Measurements from ENCODE around the gene IRS2. TPM values are rescaled to one million over a fixed set of nuclear protein-coding genes. Genes with fewer than 3 reads are reported as not detected.

The IRS2 gene
- total and polyA plus RNA-seq, 7 donors = 9.3 to 40.8 (median 18.2) TPM

DNA sequence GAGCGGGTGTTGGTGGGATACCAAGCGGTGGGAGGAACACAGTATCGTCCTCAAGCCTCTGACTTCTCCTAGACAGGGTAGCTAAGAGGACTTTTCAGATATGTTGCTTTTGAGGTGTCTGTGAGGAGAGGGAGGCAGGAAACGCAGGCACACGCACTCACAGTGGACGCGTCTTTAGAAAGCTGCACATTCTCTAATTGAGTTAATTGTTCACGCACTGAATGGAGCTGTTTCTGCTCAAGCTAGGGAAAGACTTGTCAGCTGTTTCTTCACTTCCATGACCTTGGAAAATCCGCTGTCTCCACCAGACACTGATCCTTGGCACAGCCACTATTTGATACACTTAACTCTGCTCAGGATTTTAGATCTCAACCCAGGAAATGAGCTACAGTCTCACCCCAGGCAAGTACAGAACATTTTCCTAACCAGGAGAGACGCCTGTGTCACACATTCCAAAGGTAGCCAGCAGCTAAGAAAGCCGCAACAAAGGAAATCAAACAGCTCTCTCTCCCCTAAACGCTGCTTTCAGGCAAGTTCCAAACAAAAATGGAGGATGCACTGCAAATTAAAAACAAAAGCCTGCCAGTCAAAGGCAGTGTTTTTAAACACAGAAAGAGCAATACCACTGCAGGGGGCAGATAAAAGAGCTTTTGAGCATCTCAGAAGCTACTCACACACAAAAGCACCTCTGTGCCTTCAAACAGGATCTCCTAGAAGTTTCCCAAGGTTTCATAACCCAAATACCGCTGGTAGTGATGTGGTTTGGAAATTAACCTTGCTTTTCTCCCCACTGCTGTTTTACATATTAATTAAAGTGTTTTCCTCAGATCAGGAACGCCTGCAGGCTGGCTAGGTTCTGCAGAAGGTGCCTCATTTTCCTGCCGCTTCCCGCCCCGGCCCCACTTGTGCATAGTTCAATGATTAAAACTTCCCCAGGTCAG lies 57.3 kb downstream of the IRS2 start:
- intact Hi-C loops (cut with DNase I) = no loop called here
- H3K9me3 ChIP-seq = no peaks in the 10 kb centered on the region
- H3K4me1 ChIP-seq = no peaks in the 10 kb centered on the region
- peaks cover 0 to 18% (median 5%) of the 10 kb centered on the region in 3 donors for H3K27me3 ChIP-seq (ENCODE audit: insufficient read depth in 3 of 3, low read length in 2 of 3)
- H3K27ac ChIP-seq = no peak overlapping the region
- WGBS, 3 donors = 55% methylated on average over 17 of the region's 17 CpGs
- no peaks in the 10 kb centered on the region for H3K36me3 ChIP-seq (ENCODE audit: insufficient read depth in 1 of 2, low read depth in 1 of 2)
- DNase-seq (no peak), ATAC-seq (no peak)
- H3K4me3 ChIP-seq = no peak overlapping the region
- TF ChIP-seq, protein P1, sequence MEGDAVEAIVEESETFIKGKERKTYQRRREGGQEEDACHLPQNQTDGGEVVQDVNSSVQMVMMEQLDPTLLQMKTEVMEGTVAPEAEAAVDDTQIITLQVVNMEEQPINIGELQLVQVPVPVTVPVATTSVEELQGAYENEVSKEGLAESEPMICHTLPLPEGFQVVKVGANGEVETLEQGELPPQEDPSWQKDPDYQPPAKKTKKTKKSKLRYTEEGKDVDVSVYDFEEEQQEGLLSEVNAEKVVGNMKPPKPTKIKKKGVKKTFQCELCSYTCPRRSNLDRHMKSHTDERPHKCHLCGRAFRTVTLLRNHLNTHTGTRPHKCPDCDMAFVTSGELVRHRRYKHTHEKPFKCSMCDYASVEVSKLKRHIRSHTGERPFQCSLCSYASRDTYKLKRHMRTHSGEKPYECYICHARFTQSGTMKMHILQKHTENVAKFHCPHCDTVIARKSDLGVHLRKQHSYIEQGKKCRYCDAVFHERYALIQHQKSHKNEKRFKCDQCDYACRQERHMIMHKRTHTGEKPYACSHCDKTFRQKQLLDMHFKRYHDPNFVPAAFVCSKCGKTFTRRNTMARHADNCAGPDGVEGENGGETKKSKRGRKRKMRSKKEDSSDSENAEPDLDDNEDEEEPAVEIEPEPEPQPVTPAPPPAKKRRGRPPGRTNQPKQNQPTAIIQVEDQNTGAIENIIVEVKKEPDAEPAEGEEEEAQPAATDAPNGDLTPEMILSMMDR (IDR thresholded peaks at IDR 0.05) = no peak

DNA sequence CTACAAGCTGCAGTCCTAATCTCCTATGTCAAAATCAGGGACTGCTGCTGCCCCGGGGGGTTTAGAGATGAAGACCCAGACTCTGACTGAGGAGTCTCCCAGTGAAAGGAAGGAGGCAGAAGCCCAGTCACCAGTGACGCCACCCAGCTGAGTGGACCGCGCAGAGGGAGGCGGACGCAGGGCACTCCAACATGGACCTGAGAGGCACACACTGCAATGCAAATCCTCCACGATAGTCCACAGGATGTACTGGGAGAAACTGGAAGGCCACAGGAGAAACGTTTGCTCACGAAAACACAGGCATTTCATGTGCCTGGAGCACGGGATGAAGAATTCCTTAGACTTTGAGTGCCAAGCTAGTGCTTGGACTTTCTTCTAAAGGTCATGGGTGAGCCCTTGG lies 58.3 kb downstream of the IRS2 start:
- no peaks in the 10 kb centered on the region for H3K4me1 ChIP-seq
- TF ChIP-seq, protein P1 (IDR thresholded peaks at IDR 0.05) = no peak
- intact Hi-C loops (cut with DNase I) = no loop called here
- 80 to 81% (median 80%) methylated on average over 10 of the region's 10 CpGs for WGBS, 3 donors
- no peak overlapping the region for H3K27ac ChIP-seq
- peaks cover 0 to 18% (median 5%) of the 10 kb centered on the region in 3 donors for H3K27me3 ChIP-seq (ENCODE audit: insufficient read depth in 3 of 3, low read length in 2 of 3)
- no peaks in the 10 kb centered on the region for H3K9me3 ChIP-seq
- no peak overlapping the region for H3K4me3 ChIP-seq
- DNase-seq (no peak), ATAC-seq (no peak)
- H3K36me3 ChIP-seq (ENCODE audit: insufficient read depth in 1 of 2, low read depth in 1 of 2) = no peaks in the 10 kb centered on the region

DNA sequence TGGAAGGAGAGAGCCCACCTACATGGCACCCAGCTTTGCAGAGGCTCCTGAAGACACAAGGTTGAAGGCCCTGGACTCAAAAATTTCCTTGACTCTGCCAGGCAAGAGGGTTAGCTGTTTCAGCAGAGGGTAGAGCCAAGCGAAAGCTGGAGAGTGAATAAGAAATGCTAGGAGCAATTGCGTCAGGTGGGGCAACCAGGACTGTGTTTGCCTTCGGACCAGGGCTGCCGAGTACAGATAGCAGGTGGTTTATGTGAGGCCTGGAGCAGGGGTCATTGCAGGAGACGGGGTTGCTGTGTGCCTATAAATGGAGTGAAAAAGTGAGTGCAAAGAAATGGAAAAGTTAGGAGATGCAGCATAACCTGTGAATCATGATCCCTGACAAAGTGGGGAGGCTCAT lies 59.1 kb downstream of the IRS2 start:
- intact Hi-C loops (cut with DNase I) = no loop called here
- TF ChIP-seq, protein P1 (IDR thresholded peaks at IDR 0.05) = no peak
- H3K9me3 ChIP-seq = no peaks in the 10 kb centered on the region
- no peaks in the 10 kb centered on the region for H3K4me1 ChIP-seq
- H3K27me3 ChIP-seq (ENCODE audit: insufficient read depth in 3 of 3, low read length in 2 of 3) = peaks cover 0 to 18% (median 5%) of the 10 kb centered on the region in 3 donors
- no peaks in the 10 kb centered on the region for H3K36me3 ChIP-seq (ENCODE audit: insufficient read depth in 1 of 2, low read depth in 1 of 2)
- no peak overlapping the region for H3K27ac ChIP-seq
- DNase-seq = no peak
- 85 to 88% (median 86%) methylated on average over 5 of the region's 5 CpGs for WGBS, 3 donors
- no peak for ATAC-seq
- no peak overlapping the region for H3K4me3 ChIP-seq

DNA sequence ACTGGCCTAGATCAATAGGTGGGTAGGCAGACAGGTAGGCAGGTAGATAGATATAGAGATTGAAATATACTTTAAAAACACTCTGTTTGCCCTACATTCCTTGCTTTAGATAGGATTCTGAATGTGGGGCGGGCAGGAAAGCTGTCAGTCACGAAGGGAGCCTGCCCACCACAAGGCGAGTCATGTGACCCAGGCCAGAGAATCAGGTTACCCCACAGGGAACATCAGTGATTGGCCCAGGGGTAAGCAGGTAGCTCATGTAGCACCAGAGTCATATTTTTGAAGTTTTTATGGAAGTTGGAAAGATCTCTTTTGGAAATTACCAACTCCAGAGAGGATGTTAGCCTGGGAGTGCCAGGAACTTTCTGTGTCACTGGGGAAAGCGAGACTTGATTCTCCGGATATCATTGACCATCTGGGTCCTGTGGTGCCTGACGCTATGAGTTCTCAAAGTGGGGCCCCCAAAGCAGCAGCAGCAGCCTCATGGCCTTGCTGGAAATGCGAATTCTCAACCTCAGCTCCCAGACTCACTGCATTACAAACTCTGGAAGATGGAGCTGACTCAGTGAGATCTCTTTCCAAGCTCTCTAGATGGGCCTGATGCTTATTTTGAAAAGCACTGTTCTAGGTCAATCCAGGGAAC lies 60.3 kb downstream of the IRS2 start:
- ATAC-seq (no peak), DNase-seq (no peak)
- Histone ChIP-seq H3K4me1 (no peaks in the 10 kb centered on the region), H3K27me3 (ENCODE audit: insufficient read depth in 3 of 3, low read length in 2 of 3) (peaks cover 0 to 18% (median 5%) of the 10 kb centered on the region in 3 donors), H3K27ac (no peak overlapping the region), H3K9me3 (no peaks in the 10 kb centered on the region), H3K36me3 (ENCODE audit: insufficient read depth in 1 of 2, low read depth in 1 of 2) (no peaks in the 10 kb centered on the region), H3K4me3 (no peak overlapping the region)
- intact Hi-C loops (cut with DNase I) = no loop called here
- TF ChIP-seq, protein P1 (IDR thresholded peaks at IDR 0.05) = no peak
- WGBS, 3 donors = 80 to 85% (median 81%) methylated on average over 7 of the region's 7 CpGs

Measured in psoas muscle (tissue), 8 donors.